Measurements from ENCODE around the gene KRT85.

The KRT85 gene

DNA sequence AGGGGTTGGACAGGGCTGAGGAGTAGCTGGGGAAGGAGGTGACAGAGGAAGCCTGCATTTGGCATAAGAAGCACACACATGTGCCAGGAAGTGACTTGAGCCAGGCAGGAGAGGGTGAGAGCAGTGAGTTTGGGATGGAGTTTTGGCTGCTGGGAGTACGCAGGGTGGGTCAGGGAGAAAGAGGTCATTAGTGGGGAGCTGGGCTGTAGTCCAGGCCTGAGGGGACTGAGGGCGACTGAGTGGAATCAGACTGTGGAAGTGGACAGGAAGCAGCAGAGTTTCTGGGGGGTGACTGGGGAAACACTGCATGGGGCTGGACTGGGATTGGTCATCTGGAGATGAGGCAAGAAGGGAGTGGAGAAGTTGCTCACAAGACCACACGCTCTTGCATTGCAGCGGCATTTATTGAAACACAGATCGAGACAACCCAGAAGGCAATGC lies 7.6 kb downstream of the KRT85 start:
- no peak for TF ChIP-seq ZBTB20 (tag by site-specific recombination; IDR thresholded peaks at IDR 0.05)
- 0 out of 2 replicates have a peak, but pooled peaks have one; percentile 12 for TF ChIP-seq GLIS1 (tag by site-specific recombination; IDR thresholded peaks at IDR 0.05)
- CTCF ChIA-PET = interaction anchor here (1.0 to 4.1 kb wide), 3 partner anchors 11 to 203 kb away, joined by 3 to 37 read pairs (median 3); no protein-coding TSS in a partner anchor
- Histone ChIP-seq H3K27ac (ENCODE audit: extremely low read depth, low read depth, low read length) (no peak overlapping the region), H3K4me1 (ENCODE audit: control insufficient read depth, insufficient read depth, low read length) (no peaks in the 10 kb centered on the region), H3K4me3 (ENCODE audit: low read depth, low read length) (no peak overlapping the region), H3K36me3 (ENCODE audit: control insufficient read depth in 2 of 2, insufficient read depth in 1 of 2, low read length in 2 of 2) (no peaks in the 10 kb centered on the region), H3K9me3 (ENCODE audit: control insufficient read depth, insufficient read depth, low read depth, low read length) (no peaks in the 10 kb centered on the region)
- POLR2A ChIA-PET = no interaction called here

GRCh38 chr12:52358575-52359350 lies 8.5 kb downstream of the KRT85 start:
- no peak for TF ChIP-seq RBAK (tag by site-specific recombination; IDR thresholded peaks at IDR 0.05)
- 0 out of 2 replicates have a peak, but pooled peaks have one; percentile 11 for TF ChIP-seq GLIS1 (tag by site-specific recombination; IDR thresholded peaks at IDR 0.05)
- POLR2A ChIA-PET = no interaction called here
- H3K36me3 ChIP-seq (ENCODE audit: control insufficient read depth in 2 of 2, insufficient read depth in 1 of 2, low read length in 2 of 2) = no peaks in the 10 kb centered on the region
- no peak overlapping the region for H3K27ac ChIP-seq (ENCODE audit: extremely low read depth, low read depth, low read length)
- H3K4me3 ChIP-seq (ENCODE audit: low read depth, low read length) = no peak overlapping the region
- no peaks in the 10 kb centered on the region for H3K9me3 ChIP-seq (ENCODE audit: control insufficient read depth, insufficient read depth, low read depth, low read length)
- H3K4me1 ChIP-seq (ENCODE audit: control insufficient read depth, insufficient read depth, low read length) = no peaks in the 10 kb centered on the region
- CTCF ChIA-PET = interaction anchor here (0.5 to 4.1 kb wide), 6 partner anchors 9 to 362 kb away, joined by 3 to 37 read pairs (median 3); no protein-coding TSS in a partner anchor

DNA sequence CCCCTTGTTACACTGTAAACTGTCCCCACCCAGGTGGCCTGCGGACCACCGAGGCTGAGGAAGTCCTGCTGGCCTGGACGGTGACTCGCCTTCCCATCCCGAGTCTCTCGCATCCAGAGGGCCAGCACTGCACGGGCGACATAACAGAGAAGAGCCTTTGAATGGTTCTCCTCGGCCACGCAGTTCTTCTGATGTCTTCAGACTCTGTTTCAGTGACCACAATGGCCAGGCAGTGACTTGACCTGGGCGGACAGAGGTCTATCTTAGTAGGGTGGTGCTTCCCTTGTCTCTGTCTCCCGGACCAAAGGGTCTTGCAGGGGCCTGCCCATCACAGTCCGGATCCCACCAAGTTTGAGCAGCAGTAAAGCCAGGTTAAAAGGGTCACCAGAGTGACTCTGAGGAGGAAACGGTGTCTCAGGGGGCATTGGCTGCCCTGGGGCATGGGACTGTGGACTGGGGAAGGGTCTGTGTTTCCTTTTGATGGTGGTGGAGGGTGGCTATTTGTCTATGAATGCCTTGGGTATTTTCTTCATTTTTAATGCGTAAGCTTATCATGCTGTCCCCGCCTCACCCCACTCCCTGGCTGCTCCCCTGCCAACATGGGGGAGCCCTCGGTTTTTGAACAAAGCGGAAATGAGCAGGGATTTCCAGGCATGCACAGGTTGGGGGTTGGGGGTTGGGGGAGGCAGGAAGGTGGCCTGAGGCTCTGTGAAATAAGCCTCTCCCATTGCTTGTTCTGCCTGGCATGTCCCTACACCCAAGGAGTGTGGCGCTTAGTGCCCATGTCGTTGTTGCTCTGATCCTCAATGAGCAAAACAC lies 10.3 kb downstream of the KRT85 start:
- Histone ChIP-seq H3K4me3 (ENCODE audit: low read depth, low read length) (no peak overlapping the region), H3K9me3 (ENCODE audit: control insufficient read depth, insufficient read depth, low read depth, low read length) (no peaks in the 10 kb centered on the region), H3K36me3 (ENCODE audit: control insufficient read depth in 2 of 2, insufficient read depth in 1 of 2, low read length in 2 of 2) (no peaks in the 10 kb centered on the region), H3K27ac (ENCODE audit: extremely low read depth, low read depth, low read length) (no peak overlapping the region), H3K4me1 (ENCODE audit: control insufficient read depth, insufficient read depth, low read length) (no peaks in the 10 kb centered on the region)
- ChIA-PET POLR2A (no interaction called here), CTCF (no interaction called here)
- TF ChIP-seq ZBTB17 (tag by site-specific recombination; IDR thresholded peaks at IDR 0.05) (no peak), ZNF843 (tag by site-specific recombination; IDR thresholded peaks at IDR 0.05) (no peak), SP2 (tag by site-specific recombination; IDR thresholded peaks at IDR 0.05) (no peak), SETDB1 (IDR thresholded peaks at IDR 0.05; ENCODE audit: insufficient read length, low read length) (no peak), ZNF792 (tag by site-specific recombination; IDR thresholded peaks at IDR 0.05) (no peak), BCL11A (tag by site-specific recombination; IDR thresholded peaks at IDR 0.05; ENCODE audit: low read depth) (no peak), ZNF211 (tag by site-specific recombination; IDR thresholded peaks at IDR 0.05; ENCODE audit: low read depth) (no peak), ZSCAN5A (tag by site-specific recombination; IDR thresholded peaks at IDR 0.05) (no peak), ZNF544 (tag by site-specific recombination; IDR thresholded peaks at IDR 0.05) (no peak), ZNF777 (tag by site-specific recombination; IDR thresholded peaks at IDR 0.05; ENCODE audit: borderline replicate concordance) (no peak), ZNF76 (tag by site-specific recombination; IDR thresholded peaks at IDR 0.05; ENCODE audit: borderline replicate concordance, low read depth) (no peak)
- TF ChIP-seq, protein P1, sequence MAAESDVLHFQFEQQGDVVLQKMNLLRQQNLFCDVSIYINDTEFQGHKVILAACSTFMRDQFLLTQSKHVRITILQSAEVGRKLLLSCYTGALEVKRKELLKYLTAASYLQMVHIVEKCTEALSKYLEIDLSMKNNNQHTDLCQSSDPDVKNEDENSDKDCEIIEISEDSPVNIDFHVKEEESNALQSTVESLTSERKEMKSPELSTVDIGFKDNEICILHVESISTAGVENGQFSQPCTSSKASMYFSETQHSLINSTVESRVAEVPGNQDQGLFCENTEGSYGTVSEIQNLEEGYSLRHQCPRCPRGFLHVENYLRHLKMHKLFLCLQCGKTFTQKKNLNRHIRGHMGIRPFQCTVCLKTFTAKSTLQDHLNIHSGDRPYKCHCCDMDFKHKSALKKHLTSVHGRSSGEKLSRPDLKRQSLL (tag by site-specific recombination; IDR thresholded peaks at IDR 0.05) = no peak
